Renal cortical epithelial cell (primary cell): ENCODE data around the gene CDKN1C. TPM values are rescaled to one million over a fixed set of nuclear protein-coding genes. Genes with fewer than 3 reads are reported as not detected.

Source experiments
- DNase-seq: peaks from one replicate; pipeline ENCODE4 v3.0.0-alpha.2; 2011; ENCODE audit warnings: low read depth
- total RNA-seq: library from RNA; depleted of rRNA; stranded (reverse); fragments of >200 nt; gene quantifications from 2 replicates; pipeline ENCODE4 v1.2.3, GENCODE V29; 2014

Gene CDKN1C
- total RNA-seq, 1 donor from 2014 or later = 25.3 TPM

- DNase-seq = no peak
Observed at GRCh38 chr11:2890466-2891294, 5.1 kb upstream of the CDKN1C start.

GRCh38 chr11:2889362-2890273 is 4.0 kb upstream of the CDKN1C start:
- no peak for DNase-seq

- DNase-seq = peak; percentile 54
Observed at GRCh38 chr11:2888266-2888968, 2.8 kb upstream of the CDKN1C start.

GRCh38 chr11:2887515-2888195 is 2.1 kb upstream of the CDKN1C start:
- DNase-seq = no peak

- no peak for DNase-seq
Observed at GRCh38 chr11:2886936-2887335, 1.4 kb upstream of the CDKN1C start.

- no peak for DNase-seq
Observed at GRCh38 chr11:2886191-2886894, 768 bp upstream of the CDKN1C start.

GRCh38 chr11:2885017-2885677 is 428 bp downstream of the CDKN1C start:
- DNase-seq = no peak

GRCh38 chr11:2883979-2884815 is 1.4 kb downstream of the CDKN1C start:
- no peak for DNase-seq

- DNase-seq = no peak
Observed at GRCh38 chr11:2883640-2883978, 2.0 kb downstream of the CDKN1C start.

GRCh38 chr11:2882396-2883110 is 3.0 kb downstream of the CDKN1C start:
- DNase-seq = no peak

GRCh38 chr11:2881981-2882375 is 3.6 kb downstream of the CDKN1C start:
- DNase-seq = no peak

- no peak for DNase-seq
Observed at GRCh38 chr11:2881076-2881980, 4.2 kb downstream of the CDKN1C start.

- no peak for DNase-seq
Observed at GRCh38 chr11:2880646-2881045, 4.9 kb downstream of the CDKN1C start.

- no peak for DNase-seq
Observed at GRCh38 chr11:2878782-2879181, 6.8 kb downstream of the CDKN1C start.

- no peak for DNase-seq
Observed at GRCh38 chr11:2877474-2877873, 8.1 kb downstream of the CDKN1C start.

GRCh38 chr11:2874963-2875362 is 10.6 kb downstream of the CDKN1C start:
- no peak for DNase-seq

GRCh38 chr11:2870969-2871680 is 14.4 kb downstream of the CDKN1C start:
- no peak for DNase-seq
